UCSD-AML1 (cell line): ENCODE measurements around the gene NCKIPSD.

ENCODE experiments used
- DNase-seq: peaks from one replicate; lab custom pipeline; 2025; ENCODE audit not compliant: unreplicated experiment; lab: John Stamatoyannopoulos, UW

NCKIPSD gene

DNA sequence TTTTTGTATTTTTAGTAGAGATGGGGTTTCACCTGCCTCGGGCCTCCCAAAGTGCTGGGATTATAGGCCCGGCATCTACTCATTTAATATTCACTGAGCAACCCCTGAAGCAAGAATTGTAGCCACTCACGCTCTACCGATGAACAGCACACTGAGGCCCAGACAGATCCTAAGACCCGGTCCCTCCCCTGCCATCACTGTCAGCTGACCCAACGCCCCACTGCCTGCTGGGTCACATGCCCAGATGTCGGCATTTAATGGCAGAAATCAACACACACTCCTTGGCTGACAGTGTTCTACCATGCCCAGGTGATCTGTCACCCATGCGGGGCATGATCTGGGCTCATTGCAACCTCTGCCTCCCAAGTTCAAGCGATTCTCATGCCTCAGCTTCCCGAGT lies 60.9 kb downstream of the NCKIPSD start:
- DNase-seq = no peak

DNA sequence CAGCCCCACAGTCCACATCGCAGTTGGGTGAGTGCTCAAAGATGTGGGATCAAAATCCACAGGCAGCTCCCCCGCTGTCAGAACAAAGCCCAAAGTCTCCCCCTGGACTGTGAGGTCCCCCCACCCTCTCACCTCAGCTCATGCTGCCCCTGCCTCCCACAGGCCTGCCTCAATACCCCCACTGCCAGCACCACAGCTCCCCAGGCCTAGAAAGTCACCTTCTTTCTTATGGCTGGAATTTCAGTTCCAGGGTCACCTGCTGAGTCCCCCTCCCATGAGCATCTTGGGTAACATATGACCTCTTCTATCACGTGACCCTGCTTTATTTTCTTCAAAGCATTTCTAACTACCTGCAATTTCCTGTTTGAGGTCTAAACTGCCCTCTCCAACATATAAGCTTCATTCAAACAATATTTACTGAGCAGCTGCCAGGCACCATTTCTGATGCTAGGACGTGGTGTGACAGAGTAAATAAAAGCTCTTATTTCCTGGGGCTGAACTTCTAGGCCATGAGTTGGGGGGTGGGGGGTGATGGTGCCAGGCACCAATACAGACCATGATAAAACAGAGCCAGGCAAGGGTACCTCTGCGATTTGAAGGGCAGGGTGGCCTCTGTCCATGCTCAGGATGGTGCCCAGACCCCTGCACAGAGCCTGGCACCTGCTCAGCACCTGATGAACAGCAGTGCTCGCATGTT lies 61.7 kb downstream of the NCKIPSD start:
- DNase-seq = no peak
